ENCODE measurements around the gene DNAJC4.
"Not testable (repeated sequence)": the region's sequence is repeated elsewhere in the genome, so short reads cannot be mapped to it uniquely, and the experiment has no call there.

Gene DNAJC4

DNA sequence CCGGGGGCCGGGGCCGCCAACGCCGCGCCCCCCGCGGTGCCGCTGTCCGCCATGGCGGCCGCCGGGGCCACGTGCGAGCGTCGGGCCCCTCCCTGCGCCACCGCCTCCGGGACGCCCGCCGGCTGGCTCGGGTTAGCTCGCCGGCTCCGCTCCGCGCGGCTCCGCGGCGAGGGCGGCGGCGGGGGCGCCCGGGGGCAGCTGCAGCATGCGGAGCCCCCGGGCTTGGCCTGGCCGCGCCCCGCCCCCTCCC is 16.2 kb downstream of the DNAJC4 start:
- not testable (repeated sequence) for DNase-seq

DNA sequence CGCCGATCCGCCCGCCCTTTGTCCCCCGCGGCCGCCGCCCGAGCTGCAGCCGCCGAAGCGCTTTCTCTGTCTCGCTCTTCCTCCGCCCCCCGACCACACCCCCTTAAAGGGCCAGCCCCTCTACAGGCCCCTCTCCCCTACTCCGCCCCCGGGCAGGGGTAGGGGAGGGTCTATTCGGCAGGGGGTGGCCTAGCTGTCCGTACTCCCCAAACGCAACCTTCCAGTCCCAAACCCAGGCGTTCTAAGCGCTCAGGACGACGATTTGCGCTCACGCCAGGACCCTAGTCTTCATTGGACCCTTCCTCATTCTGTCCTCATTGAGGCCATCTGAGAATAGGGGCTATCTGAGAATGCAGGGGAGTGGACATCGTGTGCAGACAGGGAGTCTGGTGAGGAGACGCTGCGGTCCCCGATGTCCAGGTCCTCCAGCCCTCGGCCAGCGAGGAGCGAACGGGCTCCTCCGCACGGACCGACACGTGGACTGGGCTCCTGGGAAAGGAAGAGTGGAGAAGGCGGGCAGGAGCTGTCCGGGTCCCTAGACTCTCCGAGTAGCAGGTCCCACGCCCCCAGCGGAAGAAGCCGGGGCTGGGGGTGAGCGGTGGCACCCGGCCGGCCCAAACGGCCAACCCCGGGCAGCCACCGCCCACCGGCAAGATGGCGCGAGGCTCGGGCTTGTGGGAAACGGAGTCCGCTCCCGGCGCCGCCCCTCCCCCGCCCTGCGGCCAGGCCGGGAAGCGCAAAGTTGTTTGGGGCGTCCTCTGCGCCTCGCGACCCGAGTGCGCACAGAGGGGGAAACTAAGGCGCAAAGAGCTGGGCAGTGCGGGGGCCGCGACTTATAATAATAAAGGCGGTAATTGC is 16.8 kb downstream of the DNAJC4 start, which contains the start of gene PPP1R14B:
TSS of gene PPP1R14B (minus strand) at position 73 of the 858 bp plus-strand sequence. CDS start 270 bp downstream, outside the sequence.
- DNase-seq = peak; percentile 74 to 80

DNA sequence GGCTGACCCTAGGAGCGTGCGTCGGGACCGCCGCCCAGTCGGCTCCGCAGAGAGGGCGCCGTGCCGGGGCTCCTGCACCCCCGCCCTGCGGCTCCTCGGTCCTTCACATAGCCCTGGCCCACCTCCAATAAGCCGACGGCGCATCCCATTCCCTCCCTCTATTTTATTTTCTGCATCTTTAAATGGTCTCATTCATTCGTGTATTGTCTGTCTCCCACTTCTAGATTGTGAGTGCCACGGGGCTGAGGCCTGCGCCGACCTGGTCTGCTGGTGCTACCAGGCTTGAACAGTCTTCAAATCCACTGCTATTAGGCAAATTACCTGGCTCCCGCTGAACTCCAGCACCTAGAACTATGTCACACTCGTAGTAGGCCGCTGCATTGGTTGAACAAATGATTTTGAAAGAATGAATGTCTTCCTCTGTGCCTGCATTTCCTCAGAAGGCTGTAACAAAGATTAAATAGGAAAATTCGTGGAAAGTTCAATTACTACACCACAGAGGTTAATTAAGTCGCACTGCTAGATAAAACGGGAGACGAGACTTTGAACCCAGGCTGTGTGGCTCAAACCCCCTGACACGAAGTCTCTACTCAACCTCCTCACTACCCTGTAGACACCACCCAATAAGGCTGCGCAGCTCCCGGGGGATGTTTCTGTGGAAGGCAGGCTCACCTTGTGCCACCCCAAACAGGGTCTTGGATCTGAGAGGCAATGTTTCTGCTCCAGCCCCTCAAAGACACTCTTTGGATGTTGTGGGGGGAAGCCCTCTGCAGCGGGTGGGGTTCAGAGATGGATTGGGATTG is 17.6 kb downstream of the DNAJC4 start:
- DNase-seq = no peak

- no peak for DNase-seq
Observed at GRCh38 chr11:64248578-64248977, 18.2 kb downstream of the DNAJC4 start.

GRCh38 chr11:64249038-64249437 is 18.7 kb downstream of the DNAJC4 start:
- no peak for DNase-seq

DNA sequence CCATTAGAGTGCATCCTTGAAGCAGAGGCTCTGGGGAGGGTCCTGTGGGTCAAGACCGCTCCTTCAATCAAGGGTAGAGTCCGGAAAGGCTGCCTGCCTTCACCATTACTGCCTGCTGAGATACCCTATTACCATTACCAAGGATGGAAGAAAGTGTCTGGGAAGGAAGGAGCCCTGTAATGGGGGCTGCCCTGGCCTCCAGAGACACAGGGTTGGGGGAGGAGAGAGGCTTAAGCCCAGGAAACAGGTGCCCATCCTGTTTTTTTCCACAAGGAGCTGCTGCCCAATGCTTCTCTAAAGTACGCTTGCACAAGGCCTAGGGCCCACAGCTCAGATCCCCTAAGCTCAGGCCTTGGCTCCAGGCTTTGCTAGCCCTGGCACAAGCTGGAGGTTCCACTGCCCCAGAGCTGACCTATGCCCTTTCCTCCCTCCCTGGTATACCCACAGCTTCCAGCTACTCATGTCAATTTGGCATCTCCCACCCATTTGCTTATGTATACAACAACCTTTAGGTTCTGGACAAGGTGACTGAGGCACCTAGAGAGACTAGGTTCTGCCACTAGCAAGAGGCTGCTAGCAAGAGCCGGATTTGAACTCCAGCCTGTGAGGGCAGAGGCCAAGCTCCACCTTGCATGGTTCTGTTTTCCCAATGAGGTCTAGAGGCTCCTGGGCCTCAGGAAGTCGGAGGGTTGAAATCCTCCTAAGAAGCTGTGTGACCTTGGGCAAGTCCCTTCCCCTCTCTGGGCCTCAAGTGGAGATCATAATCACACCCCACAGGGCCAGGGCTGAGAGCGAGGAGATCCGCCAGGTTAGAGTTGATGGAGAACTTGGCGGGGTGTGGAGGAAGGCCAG is 19.4 kb downstream of the DNAJC4 start:
- DNase-seq = no peak

GRCh38 chr11:64250415-64251015 is 20.2 kb downstream of the DNAJC4 start:
- no peak for DNase-seq

DNA sequence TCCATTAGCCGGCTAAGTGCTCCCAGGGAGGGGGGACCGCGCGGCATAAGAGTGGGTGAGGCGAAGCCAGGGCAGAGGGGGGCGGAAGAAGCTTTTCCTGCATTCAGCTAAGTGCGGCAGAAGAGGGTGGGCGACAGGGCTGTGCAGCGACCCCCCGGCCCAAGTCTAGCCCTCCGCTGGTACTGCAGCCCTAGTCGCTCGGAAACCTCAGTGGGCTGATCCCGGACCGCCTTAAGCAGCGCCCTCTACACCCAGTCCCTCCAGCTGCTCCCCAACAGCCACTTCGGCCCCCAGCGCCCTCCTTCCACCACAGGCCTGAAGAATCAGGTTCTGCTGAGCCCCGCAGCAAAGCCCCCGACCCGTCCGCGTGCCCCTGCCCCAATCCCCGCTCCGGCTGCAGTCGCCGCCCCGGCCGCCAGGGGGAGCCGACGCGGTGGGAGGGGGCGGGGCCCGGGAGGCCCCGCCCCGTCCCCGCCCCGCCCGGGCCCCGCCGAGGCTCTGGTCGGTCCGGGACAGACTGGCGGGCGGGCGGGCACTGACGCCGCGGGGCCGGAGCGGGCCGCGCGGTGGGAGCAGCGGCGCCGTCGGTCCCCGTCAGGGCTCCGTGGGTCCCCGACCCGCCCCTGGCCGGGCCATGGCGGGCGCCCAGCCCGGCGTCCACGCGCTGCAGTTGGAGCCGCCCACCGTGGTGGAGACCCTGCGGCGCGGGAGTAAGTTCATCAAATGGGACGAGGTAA is 20.8 kb downstream of the DNAJC4 start, which contains the start of gene PLCB3:
TSS of gene PLCB3 (plus strand) at position 515 of the 737 bp plus-strand sequence. CDS start at position 635, 120 bp downstream.
- peak; percentile 52 to 73 for DNase-seq

DNA sequence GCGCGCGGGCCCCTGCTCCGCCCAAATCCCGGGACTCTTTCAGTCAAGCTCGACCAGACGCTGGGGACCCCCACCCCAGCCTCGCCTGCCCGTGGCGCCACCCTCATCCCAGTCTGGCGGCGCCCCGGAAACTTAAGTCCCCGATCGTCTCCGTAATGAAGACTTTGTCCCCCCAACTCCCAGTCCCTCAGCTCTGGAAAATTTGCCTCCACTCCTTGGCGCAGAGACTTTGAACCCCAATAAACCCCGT is 21.3 kb downstream of the DNAJC4 start:
- no peak for DNase-seq

DNA sequence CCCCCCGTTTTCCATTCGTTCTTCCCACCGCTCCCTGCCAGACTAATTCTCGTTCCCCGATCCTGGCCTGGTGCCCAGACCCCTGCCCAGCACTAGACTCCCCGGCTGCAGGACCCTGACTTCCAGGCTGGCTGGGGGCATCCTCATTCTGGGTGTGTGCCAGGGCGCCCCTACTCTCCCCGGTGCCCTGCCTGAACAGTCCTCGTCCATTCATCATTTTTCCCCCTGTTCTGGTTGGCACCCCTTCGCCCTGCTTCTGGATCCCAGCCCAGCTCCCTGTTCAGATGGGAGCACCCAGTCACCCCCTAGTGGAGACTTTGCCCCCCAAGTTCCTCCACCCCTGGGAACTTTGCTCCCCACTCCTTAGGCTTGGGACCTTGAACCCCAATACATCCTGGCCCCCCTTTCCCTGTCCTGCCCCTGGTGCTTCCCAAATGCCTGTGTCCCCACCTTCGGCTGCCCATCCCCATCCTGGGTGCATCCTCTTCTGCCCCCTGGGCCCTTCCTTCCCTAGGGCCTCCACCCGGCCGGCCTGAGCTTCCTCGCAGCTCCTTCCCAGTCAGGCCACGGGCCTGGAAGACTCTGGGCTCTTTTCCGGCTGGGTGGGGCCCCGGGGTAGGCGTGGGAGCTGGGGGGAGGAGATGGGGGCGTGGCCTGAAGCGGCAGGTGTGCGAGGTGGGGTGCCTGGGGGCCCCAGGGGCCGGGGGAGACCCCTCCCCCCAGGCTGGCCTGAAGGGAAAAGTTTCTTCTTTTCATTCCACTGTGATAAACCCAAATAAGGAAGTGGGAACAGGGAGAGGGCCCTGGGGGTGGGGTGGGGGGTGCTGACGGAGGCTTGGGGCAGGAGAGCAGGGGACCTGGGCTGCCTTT is 21.9 kb downstream of the DNAJC4 start:
- DNase-seq = no peak

DNA sequence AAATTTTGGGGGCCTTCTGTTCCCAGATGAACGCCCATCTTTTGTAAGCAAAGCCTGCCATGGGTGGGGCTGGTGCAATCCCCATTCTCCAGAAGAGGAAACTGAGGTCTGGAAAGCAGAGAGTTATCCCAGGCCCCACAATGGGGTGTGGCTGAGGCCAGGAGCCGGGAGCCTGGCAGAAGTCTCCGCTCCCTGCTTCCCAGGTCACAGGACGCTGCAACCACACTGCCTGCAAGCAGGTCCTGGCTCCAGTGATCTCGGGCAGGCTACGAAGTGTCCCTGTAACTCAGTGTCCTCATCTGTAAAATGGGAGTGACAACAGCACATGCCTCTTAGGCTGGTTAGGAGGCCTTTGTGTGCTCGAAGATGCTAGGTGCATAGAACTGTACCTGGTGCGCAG is 22.7 kb downstream of the DNAJC4 start:
- DNase-seq = no peak

GRCh38 chr11:64253481-64253880 is 23.1 kb downstream of the DNAJC4 start:
- DNase-seq = no peak

DNA sequence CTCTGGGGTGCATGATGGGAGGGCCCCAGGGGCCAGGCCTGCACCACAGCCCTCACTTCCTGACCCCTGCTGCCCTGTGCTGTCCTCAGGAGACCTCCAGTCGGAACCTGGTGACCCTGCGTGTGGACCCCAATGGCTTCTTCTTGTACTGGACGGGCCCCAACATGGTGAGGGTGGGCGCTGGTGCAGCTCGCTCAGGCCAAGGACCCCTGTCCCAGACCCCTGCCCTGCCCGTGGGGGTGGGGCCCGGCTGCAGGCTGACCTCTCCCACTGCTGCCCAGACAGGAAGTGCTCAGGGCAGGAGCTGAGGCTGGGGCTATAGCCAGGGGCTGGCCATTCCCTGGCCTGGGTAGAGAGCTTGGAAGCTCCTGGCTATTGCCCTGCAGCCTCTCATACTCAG is 24.0 kb downstream of the DNAJC4 start:
- DNase-seq = no peak

DNA sequence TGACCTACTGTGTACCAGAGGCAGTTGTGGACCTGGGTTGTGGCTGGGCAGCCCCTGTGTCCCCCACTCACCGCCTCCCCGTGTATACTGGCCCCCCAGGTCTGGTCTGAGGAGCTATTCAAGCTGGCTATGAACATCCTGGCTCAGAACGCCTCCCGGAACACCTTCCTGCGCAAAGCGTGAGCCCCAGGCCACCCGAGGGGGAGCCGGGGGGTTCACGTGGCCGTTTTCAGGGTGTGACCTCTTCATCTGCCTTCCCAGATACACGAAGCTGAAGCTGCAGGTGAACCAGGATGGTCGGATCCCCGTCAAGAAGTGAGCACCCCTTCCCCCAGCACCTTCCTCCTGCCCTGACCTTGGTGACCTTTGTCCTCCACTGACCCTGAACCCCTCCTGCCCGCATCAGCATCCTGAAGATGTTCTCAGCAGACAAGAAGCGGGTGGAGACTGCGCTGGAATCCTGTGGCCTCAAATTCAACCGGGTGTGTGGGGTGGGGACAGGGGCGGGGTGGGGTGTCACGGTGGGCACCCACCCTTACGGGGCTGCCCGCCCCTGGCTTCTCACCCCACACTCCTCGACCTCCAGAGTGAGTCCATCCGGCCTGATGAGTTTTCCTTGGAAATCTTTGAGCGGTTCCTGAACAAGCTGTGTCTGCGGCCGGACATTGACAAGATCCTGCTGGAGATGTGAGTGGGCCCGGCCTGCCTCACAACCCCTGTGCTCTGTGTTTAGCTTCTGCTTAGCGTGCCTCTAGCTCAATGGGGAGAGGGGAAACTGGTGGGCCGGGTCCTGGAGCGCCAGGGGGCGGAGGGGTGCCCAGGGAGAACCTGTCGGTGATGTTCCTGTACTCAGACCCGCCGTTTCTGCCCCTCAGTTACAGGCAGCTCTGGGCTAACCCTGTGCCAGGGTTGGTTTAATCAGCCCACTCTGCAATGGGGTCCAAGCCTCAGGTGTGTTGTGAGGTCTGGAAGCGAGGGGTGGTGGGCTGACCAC is 25.1 kb downstream of the DNAJC4 start:
- DNase-seq = no peak

DNA sequence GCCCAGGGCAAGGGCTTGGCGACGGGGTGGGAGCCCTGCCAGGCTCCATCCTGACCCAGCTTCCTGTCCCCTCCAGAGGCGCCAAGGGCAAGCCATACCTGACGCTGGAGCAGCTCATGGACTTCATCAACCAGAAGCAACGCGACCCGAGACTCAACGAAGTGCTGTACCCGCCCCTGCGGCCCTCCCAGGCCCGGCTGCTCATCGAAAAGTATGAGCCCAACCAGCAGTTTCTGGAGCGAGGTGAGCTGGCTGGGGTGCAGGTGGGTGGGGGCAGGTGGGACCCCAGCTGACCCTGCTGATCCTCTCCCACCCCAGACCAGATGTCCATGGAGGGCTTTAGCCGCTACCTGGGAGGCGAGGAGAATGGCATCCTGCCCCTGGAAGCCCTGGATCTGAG is 26.0 kb downstream of the DNAJC4 start:
- DNase-seq = no peak

DNA sequence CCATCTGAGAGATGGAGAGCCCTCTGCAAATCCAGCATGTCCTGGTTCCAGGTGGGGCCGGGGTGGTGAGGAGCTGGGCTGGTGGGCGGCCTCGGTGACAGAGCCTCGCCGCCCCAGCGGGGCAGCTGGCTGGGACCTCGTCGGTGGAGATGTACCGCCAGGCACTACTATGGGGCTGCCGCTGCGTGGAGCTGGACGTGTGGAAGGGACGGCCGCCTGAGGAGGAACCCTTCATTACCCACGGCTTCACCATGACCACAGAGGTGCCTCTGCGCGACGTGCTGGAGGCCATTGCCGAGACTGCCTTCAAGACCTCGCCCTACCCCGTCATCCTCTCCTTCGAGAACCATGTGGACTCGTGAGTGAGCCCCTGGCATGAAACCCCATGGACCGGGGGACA is 28.0 kb downstream of the DNAJC4 start:
- no peak for DNase-seq

- DNase-seq = no peak
Observed at GRCh38 chr11:64258946-64259532, 28.7 kb downstream of the DNAJC4 start.

DNA sequence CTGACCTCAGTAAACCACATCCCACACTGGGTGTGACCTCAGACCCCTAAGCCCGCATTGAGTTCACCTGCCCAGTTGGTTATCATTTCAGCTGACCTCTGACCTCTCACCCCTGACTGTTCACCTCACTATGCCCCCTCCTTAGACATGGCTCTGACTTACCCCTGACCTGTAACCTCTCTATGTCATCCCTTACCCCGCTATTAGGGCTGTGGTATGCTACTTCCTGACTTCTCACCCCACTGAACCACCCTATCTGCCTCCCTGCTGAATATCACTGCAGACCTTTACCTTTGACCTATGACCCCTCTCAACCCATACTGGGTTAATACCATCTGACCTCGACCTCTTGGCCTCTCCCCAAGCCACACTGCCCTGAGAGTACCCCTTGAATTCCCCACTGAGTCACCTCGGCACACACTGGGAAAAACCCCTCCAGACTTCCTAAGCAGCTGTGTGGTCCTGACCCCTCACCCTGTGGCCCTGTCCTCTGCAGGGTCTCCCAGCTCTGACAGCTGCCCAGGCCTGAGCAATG is 29.3 kb downstream of the DNAJC4 start:
- no peak for DNase-seq

DNA sequence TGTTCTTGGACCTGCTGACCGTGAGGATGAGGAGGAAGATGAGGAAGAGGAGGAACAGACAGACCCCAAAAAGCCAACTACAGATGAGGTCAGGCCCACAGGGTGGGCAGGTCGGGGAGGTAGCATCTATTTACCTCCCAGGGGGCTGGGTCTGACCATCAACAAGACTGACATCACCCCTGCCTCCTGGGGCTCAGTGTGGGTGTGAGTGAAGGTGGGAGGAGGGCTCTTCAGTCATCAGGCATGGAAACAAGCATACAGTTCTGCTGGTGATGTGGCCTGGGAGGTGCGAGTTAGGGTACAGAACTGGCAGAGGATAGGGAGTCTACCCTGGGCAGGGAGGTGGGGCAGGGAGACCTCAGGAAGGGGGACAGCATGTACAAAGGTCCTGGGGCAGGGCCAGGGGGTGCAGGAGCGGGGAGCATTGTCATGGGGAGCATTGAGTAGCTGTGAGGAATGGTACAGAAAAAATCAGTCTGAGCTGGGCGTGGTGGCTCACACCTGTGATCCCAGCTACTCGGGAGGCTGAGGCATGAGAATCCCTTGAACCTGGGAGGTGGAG is 29.9 kb downstream of the DNAJC4 start:
- no peak for DNase-seq

Measured in stimulated activated CD4-positive, alpha-beta T cell treated with anti-CD3 and anti-CD28 coated beads, Interleukin-2, amount 100 ng/mL, for 48 hours (primary cell).